ENCODE results near the gene PLEKHA7.
A peak's percentile ranks its signal among the peaks of the same experiment; 100 is the strongest.
"Not testable (repeated sequence)": the region's sequence is repeated elsewhere in the genome, so short reads cannot be mapped to it uniquely, and the experiment has no call there.

PLEKHA7 gene

DNA sequence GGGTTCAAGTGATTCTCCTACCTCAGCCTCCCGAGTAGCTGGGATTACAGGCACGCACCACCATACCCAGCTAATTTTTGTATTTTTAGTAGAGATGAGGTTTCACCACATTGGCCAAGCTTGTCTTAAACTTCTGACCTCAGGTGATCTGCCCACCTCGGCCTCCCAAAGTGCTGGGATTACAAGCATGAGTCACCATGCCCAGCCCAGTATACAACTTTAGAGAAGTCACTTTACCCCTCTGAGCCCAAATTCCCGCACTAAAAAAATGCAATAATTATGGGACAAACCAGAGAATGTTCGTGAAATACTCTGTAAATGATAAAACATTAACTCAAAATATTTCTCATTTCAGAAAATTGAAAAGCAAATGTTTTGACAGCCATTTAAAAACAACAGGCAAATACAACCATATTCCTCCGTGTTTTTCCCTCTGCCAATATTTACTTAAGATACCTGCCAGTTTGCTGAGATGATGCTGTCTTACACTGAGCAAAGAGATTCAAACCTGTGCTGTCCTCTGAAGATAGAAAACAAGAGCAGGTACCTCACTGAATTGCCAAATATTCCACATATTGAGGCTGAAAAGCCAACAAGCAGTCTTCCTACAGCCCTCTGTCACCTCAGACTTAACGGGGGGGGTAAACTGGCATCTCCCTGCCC, 9.6 kb downstream of the PLEKHA7 start:
- no peak for DNase-seq

DNA sequence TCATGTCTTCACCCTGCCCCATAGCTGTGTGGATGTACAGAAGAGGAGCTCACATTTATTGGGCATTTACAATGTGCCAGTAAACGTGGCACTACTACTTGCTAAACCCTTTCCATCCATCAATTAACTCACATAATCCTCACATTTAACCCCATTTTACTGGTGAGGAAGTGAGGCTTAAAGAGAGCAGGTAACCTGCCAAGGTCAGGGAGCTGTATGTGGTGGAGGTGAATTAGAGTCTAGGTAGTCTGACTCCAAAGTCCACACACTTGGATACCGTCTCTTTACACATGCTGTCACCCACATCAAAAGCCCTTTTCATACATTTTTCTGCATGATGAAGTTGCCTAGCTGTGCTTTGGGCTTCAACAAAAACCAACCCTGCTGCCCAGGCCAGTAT, 10.8 kb downstream of the PLEKHA7 start:
- no peak for DNase-seq

DNA sequence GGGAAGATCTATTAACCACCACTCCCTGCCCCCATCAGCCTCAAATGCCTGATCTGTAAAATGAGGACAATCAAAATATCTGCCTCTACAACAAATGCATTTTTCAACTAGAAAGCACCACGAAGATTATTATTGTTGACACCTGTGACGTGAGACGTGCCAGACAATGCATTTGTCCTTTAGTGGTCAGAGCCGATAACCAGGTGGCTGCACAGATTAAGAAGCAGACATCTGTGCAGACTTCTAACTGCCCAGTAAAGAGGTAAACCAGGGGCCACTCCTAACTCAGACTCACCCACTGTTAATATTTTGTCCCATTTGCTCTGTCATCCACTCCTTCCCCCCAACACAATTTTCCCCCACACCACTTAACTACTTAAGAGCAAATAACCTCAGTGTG, 11.7 kb downstream of the PLEKHA7 start:
- no peak for DNase-seq

DNA sequence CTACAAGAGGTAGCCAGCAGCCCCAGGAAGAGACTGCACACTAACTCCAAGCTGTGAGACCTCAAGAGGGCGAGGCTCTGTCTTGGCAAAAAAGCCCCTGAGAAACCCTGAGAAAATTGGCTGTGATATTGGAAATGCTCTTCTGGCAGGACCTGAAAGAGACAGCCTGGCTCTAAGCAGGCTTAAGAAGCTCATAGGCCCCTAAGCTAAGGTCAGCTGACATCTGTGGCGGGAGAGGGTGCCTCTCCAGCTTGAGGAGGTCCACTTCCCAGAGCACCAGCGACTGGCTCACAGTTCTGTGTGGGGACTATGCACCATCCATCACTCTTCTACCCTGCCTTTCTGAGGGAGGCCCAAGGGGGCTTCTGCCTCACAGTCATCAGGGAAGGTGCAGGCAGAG, 12.4 kb downstream of the PLEKHA7 start:
- DNase-seq: no peak

DNA sequence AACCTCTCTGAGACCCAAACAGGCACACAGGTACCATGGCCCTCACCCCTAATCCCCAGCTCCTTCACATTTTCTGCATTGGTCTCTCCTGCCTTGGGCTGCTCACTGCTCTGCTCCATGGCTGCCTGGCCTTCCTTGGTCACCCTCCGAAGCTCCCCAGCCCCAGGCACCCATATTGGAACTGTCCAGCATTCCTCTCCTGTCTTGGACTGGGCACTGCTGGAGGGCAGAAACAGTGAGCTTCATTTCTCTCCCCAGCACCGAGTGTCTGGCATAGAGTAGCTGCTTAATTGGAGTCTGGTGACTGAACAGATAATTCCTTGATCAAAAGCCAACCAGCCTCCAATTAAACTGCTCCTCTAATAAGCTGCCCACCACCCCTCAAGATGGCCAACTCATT, 13.2 kb downstream of the PLEKHA7 start:
- no peak for DNase-seq

DNA sequence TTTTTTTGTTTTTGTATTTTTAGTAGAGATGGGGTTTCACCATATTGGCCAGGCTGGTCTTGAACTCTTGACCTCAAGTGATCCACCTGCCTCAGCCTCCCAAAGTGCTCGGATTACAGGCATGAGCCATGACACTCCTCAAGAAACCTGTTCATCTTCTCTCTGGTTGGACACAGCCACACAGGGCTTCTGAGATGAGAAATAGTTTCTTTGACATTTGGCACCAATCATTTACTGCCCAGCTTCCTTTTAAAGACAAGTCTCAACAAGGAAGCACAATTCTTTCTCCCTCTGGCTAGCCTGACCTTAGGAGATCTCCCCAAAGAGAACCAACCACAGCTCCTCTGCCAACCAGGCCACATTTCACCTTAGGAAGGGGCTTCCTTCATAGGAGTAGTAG, 14.0 kb downstream of the PLEKHA7 start:
- not testable (repeated sequence) for DNase-seq

DNA sequence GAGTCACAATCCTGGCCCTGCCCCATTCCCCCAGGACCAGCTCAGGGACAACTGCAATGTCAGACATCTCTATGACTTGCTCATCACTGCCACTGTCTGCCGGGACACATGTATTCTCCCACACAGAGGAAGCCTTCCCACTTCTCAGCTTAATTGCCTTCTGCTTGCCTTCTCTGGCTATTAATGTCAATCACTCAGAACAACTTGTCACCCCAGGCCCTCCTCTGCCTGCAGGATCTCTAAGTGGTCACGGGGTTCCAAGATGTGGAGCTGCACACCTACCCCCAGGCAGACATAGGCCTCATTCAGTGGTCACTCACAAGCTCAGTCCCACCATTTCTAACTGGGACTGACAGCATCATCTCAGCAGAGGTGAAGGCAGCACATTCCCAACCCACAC, 15.1 kb downstream of the PLEKHA7 start:
- DNase-seq: no peak

DNA sequence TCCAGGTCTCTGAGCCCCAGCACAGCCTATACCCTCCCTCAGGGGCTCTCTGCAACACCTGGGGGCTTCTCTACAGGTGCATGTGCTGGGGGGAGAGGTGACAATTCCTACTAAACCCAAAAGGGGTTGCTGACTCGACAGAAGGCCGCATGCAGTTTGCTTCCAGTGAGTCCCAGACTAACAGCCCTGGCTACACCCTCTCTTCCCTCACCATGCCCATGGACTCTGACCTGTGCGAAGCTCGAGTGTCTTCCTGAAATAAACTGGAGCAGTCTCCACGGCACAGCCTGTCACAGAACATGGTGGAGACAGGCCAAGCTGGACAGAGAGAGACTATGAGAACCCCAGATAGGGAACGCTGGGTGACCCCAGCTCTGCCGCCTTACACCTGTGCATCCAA, 16.6 kb downstream of the PLEKHA7 start:
- DNase-seq: no peak

DNA sequence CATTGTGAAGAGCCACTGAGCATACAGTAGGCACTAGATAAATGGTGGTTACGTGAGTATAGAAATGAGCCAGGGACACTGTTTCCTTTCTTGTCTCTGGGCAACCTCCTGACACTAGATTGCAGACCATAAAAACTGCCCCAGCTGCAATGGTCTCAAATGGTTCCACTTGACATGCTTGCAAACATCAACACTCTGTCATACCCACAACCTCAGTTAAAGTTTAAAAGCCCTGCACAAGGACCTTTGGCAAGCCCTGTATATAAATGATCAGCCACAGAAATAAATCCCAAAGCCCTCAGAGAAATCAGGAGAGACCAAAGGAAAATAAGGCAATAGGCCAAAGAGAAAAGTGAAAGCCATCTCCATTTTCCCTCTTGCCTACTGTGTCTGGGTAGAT, 20.7 kb downstream of the PLEKHA7 start:
- no peak for DNase-seq

DNA sequence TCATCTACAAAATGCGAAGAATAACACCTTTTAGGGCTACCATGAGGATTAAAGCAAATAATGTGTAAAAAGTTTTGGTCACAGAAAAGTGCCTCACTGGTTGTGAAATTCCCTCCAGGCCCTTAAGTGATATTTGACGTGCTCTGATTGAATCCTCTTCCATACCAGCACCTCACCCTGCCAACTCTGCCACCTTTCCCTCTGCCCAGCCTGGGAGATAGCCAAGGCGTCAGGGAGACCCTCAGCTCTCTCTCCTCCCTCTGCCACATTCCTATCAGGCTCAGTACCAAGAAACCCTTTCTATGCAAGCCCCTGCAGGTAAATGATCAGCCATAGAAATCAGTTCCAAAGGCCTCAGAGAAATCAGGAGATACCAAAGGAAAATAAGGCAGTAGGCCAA, 21.4 kb downstream of the PLEKHA7 start:
- no peak for DNase-seq

DNA sequence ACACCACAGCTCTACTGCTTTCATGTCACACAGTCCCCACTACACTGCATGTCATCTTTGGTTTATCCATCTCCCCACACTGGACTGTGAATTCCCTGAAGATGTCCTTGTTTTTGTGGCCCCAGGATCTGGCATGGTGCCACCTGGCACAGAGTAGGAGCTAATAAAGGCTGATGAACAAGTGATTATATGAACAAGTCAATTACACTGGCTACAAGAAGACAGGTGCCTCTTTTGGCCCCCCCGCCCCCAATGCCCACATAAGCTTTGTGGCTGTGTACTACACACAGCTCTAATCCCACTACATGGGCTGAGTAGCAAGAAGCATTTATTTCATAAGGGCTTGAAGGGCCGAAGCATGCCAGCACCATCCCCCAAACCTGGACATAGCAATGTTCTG, 24.7 kb downstream of the PLEKHA7 start:
- DNase-seq: no peak

DNA sequence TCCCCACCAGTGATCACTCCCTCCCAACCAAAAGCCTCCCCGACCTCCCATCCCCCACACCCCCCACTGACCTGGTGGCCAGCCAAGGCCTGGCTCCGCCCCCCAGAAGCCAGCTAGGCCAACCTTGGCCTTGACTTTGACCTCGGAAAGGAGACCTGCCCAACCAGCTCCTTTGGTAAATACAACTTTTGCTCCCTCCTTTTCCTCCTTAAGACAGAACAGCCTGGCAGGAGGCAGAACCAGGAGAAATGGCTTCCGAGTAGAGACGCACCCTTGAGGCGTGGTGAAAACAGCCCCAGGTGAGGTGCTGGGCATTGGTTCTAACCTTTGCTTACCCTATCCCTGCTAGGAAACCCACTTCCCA, 27.0 kb downstream of the PLEKHA7 start:
- no peak for DNase-seq

DNA sequence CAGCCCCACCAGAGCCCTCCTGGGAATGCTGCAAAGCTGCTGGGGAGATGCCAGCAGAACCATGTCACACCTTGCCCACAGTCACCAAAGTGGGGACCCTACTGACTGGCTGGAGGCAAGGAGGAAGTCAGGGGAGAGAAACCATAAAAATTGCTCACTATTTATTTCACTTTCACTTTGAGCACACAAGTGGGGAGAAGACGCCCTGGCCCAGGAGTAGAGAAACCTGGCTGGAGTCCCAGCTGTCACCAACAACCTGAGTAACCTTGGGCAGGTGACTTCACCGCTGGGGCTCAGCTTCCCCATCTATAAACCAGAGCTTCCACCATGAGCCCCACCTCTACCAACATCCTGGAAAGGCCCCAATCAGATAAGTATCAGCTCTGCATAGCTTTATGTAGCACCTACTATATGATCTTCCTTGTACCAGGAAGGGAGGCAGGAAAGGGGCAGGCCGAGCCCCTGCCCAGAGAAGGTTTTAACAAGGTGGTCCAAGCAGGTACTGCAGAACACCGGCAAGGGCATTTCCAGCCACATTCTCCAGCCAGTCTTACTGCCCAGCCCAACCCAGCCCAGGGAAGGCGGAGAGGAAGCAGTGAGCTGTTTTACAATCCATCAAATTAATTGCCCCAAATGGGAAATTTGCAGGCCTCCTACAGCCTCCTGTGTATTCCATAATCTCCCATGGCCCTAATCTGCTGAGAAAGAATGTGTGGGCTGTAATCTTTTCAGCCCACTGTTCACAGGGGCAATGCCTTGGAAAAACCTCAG, 27.6 kb downstream of the PLEKHA7 start:
- DNase-seq: peak in 2 of 6 experiments; percentile 17 to 19

DNA sequence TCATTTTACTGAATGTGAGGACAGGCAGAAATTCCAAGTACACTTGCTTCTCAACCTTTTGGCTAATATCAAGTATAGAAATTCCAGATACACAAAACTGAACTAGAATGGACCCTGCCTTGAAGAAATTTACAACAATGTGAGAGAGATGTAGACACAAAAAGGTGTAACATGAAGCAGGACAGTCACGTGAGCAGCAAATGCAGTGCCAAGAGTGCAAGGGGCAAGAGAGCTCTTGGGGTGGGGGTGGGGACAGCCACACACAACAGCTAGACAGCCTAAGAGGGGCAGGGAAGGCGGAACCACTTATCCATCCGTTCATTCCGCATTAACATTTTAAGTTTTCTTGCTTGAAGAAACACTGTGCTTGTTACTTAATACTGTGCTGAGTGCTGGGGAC, 28.9 kb downstream of the PLEKHA7 start:
- no peak for DNase-seq

DNA sequence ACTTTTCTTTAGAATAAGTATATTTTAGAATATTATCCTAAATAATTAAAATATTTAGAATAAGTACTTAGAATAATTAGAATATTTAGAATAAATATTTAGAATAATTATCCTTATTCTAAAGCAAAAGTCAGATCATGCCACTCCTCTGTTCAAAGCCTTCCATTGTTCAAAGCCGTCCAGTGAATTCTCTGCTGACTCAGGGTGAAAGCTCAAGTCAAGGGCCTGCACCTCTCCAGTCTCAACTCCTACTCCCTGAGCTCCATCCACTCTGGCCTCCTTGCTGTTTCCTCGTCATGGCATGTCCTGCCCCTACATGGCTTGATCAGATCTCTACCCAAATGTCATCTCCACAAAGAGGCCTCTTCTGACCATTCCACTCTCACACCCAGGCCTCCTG, 30.0 kb downstream of the PLEKHA7 start:
- no peak for DNase-seq

DNA sequence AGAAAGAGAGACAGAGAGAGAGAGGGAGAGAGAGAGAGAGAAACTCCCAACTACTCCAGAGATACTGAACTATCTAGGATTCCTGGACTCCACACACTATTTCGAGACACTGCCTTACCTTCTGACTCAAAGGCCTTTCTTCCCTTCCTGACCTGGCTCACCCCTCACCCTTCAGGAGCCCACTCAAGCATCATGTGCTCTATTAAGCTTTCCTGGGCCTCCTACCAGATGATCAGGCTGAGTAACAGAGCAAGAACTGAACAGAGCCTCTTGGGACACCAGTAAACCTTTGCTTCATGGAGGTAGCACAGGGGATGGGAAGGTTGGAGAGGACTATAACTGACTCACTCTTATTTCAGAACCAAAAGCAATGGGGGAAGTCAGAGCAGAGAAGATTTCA, 31.4 kb downstream of the PLEKHA7 start:
- DNase-seq: no peak

DNA sequence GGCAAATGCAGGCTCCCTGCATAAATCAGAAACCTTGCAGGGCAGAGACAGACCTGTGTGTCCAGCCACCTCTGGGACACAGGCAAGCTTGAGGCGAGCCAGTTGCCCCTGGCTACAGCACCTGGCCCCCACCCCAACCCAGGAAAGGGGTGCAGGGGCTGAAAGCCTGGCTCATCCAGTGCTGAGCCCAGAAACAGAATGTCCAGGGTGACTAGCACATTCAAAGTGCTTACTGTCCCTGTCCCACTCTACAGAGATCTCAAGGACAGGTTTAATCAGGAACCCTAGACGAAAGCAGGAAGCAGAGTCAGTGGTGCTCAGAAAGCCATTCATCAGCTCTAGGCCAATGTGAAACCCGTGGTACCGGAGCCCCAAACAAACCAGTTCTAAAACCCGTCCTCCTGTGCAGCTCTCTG, 31.9 kb downstream of the PLEKHA7 start:
- no peak for DNase-seq

DNA sequence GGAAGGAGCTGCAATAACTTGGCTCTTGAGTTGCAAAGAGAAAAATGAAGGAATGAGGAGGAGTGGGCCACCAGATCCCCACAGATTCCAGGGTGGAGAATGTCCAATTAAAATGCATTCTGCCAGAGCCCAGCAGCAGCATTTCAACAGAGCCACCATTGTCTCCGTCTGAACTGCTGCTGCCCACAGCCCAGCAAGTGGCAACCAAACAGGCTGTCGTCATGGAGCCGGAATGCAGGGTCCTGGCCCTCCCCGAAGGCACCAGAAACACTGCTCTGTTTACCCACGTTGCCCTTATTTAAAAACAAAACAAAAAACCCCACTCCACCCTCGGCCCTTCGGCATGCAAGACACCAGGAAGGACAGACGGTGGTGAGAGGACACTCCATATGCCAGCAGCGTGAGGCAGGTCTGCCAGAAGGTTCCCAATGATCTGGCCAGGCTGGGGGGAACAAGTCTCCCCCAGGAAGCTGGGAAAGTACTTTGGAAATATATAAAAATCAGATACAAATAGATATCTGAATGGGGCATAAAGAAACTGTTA, 32.5 kb downstream of the PLEKHA7 start:
- DNase-seq: no peak

DNA sequence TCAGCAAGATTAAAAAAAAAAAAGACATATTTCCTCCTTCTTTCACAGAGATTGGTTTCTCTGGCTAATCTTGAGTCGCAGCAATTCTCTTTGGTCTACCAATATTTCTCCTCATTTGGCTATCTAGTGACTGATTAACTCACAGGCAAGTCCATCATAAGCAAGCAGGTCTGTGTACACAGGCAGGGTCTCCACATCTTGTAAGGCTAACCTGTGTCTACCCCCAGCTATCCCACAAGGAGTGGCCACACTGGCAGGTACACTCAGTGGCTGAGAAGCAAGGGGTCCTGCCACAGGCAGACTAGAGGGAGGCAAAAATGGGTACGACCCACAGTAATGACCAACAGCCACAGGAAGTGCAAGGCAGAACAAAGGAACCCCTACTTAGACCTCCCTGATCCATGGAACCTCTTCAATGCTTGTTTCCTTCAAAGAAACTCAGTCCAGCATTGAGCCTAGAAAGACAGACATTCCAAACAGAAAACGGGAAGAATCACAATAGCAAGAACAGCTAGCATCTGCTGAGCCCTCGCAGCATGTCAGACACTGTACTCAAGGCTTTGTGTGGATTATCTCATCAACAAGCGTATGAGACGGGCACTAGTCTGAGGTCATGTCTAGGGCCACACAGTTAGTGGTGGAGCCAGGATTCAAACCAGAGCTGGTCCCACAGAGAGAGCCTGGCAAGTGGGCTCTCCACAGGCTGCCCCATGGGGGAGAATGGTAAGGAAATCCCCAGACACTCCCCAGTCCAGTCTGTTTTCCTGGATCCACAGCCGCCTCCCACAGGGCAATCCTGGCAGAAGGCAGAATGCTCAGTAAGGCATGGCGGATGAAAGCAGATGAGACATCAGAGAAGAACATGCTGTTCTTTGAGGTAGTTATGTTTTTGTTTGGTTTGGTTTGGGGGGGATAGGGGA, 34.3 kb downstream of the PLEKHA7 start:
- no peak for DNase-seq

DNA sequence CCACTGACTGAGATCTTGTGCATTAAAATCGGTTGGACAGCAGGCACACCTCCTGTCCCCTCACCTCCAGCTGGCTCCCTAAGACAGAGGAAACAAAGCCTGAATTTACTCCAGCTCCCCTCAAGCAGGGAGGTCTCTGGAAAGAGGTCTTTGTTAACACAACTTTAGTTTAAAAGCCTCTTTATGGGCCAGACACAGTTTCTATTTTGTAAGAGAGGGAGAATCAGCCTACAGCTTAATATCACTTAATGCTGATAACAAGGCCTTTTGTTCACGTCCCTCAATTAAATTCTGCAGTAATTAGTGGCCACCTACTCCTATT, 36.3 kb downstream of the PLEKHA7 start:
- DNase-seq: no peak

DNA sequence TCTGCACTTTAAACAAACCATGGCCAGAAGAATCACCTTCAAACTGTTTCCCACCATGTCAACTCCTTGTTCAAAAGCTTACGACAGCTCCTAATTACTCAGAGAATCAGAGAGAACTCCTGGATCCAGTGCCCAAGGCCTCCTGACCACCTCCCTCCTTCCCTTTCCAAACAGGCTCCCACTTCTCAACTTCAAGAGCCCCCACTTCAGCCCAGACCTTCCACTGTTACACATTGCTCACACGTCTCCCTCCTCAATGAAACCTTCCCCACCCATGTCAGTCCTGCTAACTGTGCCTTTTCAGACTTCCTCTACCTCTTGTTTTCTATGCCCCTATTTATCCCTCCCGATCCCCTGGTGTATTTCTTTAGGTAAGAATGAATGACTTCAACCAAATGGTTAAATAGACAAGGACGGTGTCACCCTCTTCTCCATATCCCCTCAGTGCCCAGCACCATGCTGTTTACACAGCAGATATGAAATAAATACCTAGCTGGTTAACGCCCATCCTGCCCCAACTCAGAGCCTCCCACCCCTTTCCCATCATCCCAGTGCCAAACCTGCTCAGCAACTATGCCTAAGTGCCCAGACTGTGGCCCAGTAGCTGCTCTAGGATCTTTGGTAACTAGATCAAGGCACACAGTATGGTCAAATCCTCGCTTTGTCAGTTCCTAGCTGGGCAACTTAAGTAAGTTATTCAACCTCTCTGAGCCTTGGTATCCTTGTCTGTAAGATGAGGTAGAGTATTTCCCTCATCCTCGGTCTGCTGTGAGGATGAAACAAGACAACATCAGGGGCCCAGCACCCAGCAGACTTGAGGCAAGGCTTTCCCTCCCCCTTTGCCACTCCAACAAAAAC, 36.8 kb downstream of the PLEKHA7 start:
- no peak for DNase-seq

DNA sequence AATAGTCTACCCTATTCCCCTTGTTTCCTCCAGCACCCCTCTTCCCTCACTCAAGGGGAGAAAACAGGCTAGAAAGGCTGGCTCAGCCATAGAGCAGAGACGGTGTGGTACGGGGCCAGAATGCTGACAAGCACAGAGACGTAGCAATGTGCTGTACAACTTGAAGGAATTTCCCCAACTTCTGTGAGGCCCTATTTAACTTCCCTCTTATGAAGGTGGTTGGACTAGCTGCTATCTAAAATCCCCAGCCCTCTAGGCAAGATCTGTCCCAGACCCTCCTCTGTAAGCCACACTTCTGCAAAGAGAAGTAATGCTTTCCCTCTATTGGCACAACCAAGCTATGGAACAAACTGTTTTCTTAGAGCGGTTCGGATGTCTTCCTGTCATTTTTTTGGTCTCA, 37.8 kb downstream of the PLEKHA7 start:
- no peak for DNase-seq

DNA sequence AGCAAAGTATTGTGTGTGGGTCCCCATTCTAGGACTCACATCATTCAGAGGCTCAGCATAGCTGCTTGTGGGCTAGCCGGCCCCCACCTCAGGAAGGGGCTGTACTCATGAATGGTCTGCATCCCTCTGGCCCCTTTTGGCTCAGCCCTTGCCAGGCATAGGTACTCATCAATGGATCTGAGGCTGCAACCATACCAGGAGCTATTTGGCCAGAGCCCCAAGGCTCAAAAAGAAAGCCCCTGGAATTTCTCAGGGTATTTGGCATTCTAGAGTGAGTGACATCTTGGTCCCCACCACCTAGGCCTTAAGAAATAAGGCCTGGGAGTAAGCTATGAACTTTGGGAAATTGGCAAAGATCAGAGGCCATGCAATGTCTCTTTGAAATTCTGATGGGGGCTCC, 38.3 kb downstream of the PLEKHA7 start:
- DNase-seq: no peak
